NCI-H226 (cell line): ENCODE measurements around the gene NRXN3.
"Not testable (repeated sequence)": the region's sequence is repeated elsewhere in the genome, so short reads cannot be mapped to it uniquely, and the experiment has no call there.

Source experiments
- DNase-seq: peaks from one replicate; pipeline ENCODE4 v3.0.0-alpha.2; 2015

NRXN3 gene

DNA sequence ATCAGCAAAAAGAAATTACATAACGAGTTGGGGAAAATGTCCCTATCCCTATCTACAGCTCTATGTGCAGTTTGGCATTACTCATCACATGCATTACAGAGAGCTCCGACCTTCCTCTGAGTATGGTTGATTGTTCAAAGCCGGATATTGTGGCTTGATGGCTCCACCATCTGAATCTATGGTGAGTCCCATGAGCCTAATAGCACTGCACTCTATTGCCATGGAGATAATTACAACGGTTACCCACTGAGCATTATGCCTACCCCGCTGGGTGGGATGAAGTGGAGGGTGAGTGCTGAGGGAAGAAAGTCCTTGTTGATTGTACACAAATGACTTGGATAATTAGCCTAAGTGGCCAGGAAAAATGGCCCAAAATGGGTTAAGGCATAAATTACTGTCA is 800.5 kb downstream of the NRXN3 start:
- DNase-seq, result no peak

GRCh38 chr14:78972440-78972839 is 802.3 kb downstream of the NRXN3 start:
- DNase-seq, result no peak

- DNase-seq, result peak; percentile 51
Measured at GRCh38 chr14:78974691-78975090, 804.5 kb downstream of the NRXN3 start.

GRCh38 chr14:78975734-78976133 is 805.6 kb downstream of the NRXN3 start:
- no peak for DNase-seq

- no peak for DNase-seq
Measured at GRCh38 chr14:78978896-78979295, 808.7 kb downstream of the NRXN3 start.

- DNase-seq, result peak; percentile 36
Measured at GRCh38 chr14:78982551-78982950, 812.4 kb downstream of the NRXN3 start.

DNA sequence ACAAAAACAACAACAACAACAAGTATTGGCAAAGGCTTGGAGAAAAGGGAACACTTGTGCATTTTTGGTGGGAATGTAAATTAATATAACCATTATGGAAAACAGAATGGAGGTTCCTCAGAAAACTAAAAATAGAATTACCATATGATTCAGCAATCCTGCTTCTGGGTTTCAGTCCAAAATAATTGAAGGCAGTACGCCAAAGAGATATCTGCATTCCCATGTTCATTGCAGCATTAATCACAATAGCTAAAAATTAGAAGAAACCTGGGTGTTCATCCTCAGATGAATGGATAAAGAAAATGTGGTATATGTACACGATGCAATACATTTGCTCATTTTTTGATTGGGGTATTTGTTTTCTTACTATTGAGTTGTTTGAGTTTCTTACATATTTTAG is 813.0 kb downstream of the NRXN3 start:
- DNase-seq, result peak; percentile 43

DNA sequence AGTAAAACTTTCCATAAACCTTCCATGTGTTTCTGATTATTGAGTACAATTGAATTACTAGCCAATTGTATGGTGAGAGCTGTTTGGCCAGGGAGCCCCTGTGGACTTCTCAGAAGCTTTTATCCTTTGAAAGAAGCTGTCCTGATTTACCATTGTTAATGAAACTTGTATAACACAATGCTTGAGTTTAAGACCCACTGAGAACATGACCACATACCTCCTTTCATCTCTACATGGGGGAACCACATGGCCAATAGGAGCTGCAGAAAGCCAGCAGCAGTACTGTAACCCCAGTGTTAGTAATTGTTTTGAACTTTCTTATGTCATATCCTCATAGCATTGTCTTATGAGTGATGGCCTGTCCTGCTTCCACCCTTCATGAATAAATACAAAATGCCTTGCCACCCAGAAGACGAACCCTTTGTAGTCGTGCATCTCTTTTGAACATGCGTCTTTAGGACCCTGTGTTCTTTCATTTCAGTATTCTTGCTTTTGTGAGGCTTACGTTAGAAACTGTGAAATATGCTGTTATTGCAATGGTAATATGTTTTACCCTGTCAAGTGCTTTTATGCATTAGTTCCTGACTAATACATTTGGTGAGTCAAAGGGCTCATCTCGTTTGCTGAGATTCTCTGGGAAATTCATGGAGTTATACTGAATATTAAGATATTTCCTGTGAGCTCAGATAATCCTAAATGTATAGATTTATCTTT is 815.7 kb downstream of the NRXN3 start:
- DNase-seq, result peak; percentile 28

DNA sequence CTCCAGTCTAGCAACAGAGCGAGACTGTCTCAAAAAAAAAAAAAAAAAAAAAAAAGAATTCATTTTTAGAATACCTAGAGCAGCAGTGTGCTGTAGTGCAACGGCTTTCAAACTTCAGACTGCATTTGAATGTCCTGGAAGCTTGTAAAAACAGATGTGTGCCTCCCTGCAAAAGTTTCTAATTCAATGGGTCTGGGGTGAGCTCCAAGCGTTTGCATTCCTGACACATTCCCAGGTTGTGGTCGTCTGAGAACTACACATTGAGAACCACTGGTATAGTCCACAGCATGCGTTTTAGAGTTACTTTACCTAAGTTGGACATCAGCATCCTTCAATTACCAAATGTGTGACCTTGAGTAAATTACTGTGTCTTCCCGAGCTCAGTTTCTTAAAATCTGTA is 816.8 kb downstream of the NRXN3 start:
- DNase-seq, result no peak

DNA sequence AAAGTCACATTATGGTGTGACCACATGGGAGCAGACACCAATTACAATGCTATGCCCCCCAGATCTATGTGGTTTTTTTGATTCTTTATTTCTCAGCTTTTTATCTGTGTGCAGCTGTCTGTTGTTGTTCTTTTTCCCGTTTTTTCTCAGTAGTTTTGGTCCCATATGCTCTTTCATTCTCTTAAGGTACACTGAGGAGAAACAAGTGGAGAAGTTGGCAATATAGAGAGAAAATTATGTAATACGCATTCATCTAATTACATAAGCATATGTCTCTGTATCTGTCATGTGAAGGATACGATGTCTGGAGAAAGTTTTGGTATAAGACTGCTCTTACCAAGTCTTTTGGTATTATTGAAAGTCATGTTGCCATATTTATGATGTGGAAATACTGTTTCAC is 819.0 kb downstream of the NRXN3 start:
- no peak for DNase-seq

- DNase-seq, result no peak
Measured at GRCh38 chr14:78992867-78993266, 822.7 kb downstream of the NRXN3 start.

DNA sequence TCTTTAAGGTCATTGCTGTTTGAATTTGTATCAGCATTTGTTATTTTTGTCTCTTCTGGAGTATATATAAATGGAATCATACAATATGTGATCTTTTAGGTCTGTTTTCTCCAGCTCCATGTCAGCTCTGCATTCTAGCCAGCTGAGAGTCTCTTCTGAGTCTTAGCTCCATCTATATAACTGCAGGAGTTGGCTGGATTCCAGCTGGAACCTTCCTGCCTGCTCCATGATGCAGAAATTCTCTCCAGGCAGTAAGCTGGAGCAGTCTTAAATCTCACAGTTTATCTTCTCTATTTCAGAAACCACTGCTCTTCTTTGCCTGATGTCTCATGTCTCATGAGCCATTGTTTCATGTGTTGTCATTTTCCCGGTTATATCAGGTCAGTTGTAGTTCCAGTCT is 827.6 kb downstream of the NRXN3 start:
- DNase-seq, result peak; percentile 48

GRCh38 chr14:79009286-79009685 is 839.1 kb downstream of the NRXN3 start:
- peak; percentile 63 for DNase-seq

- DNase-seq, result peak; percentile 68
Measured at GRCh38 chr14:79011091-79011919, 841.1 kb downstream of the NRXN3 start.

- DNase-seq, result no peak
Measured at GRCh38 chr14:79011920-79012204, 841.7 kb downstream of the NRXN3 start.

DNA sequence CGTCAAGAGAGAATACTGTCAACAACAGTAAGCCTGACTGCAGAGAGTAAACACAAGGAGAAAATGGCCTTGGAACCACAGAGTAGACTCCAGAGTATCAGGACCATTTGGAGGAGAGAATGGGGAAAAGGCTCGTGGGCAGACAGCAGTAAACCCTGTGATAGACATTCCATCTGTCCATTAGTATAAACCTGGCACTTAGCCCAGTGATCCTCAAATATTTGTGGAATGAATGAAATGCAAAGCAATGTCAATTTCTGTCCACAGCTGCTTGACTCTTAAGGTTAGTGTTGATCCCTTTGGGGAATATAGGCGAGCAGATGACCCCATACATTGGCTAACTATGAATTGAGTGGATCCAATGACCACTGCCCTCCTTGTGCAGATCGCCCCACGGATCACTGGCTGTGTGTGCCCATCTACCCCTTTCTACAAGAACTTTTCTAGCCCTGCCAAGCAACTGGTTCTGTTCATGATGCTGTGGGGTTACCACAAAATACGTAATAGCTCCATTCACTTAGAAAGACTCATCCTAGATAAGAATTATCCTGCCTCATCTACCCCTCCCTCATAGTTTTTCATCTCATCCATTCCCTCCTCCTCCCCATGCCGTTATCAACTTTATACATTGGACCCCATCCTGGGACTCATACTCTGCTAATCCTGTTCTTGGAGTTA is 846.8 kb downstream of the NRXN3 start:
- DNase-seq, result peak; percentile 91

- DNase-seq, result no peak
Measured at GRCh38 chr14:79017561-79017960, 847.4 kb downstream of the NRXN3 start.

DNA sequence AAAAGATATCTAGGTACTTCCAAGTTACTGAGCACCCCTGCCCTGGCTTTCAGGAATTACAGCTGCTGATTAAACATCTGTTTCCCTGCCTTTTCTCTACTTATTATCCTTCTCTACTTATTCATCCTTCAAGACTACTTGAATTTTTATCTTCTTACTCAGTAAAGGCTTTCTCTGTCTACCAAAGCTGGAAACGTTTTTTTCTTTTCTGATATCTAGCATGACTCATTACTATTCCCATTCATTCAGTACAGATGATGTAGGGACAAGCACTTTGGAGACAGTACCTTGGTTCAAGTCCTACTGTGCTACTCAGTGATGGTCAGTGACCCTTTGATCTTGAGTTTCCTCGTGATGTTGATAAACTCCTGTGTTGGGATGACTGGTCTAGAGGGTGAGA is 848.7 kb downstream of the NRXN3 start:
- peak; percentile 80 for DNase-seq

GRCh38 chr14:79019898-79020297 is 849.7 kb downstream of the NRXN3 start:
- DNase-seq, result not testable (repeated sequence)

DNA sequence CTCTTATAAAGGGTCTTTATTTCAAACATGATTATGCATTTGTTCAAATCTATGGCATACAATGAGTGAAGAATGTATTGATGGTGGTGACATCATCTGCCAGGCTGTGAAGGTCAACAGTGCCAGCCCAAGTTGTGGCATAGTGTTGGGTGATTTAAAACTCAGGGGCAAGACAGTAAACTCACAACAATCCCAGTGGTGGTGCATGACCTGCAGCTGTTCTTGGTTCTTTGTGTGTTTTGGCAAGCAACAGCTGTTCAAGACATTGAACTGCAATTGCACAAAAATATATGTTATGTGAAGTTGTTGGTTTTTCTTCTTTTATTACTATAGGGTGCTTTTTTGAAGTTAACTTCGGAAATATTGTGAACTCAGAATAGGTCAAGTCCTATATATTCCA is 851.6 kb downstream of the NRXN3 start:
- DNase-seq, result no peak

DNA sequence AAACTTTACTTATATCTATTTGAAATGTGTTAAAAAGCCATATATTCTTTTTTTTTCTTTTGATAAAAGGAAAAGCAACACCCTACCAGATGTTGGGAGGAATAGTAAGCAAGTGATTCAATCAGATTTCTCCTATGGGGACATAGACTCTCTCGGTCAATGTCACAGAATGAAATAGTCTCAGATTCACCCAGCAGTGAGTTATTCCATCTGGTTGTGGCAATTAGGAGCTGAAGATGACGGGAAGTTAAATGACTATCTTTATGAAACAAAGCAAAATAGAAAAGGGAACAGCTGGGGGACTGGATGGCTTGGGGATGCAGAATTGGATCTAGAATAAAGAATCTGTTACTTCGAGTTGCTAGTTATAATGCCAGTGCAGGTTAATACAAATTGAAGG is 857.0 kb downstream of the NRXN3 start:
- DNase-seq, result no peak

DNA sequence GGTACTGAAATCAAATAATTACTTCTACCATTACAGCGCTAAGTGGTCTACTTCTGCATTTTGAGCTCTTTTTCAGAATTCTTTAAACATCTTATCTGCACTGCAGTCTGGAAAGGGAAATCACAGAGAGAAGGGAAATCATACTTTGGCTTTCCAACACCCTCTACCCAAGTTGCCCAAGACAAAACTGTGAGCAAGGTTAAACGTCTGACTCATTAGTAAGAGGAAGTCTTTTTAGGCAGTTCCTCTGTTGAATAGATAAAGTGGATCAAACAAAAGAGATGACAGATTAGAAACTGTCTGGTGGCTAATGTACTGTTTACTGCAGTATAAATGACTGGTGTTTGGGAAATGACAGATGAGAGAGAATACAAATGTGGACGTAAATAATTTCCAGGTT is 858.1 kb downstream of the NRXN3 start:
- DNase-seq, result peak; percentile 30

GRCh38 chr14:79036441-79036840 is 866.3 kb downstream of the NRXN3 start:
- no peak for DNase-seq

DNA sequence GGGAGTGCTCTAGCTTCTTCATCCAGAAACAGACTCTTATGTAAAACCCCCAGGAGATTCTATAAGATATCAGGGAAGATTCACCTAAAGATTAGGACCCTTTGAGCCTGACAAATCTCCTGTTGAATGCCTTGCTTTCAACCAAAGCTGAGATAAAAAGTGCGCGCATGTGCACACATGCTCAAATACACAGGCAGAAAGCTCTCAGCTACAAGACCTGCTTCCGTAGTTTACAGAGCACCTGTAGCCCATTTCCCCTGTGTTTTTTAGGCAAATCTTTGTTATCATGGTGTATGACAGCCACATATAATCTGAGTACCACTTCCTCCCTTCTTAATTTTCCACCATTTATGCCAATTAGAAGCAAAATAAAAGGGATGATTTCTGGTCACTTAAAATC is 866.9 kb downstream of the NRXN3 start:
- DNase-seq, result no peak
